NCI-H774 (cell line): ENCODE data around the gene SPEN.
"Not testable (repeated sequence)": the region's sequence is repeated elsewhere in the genome, so short reads cannot be mapped to it uniquely, and the experiment has no call there.

Experiments
- DNase-seq: peaks from one replicate; lab custom pipeline; 2025; lab: John Stamatoyannopoulos, UW

SPEN gene

DNA sequence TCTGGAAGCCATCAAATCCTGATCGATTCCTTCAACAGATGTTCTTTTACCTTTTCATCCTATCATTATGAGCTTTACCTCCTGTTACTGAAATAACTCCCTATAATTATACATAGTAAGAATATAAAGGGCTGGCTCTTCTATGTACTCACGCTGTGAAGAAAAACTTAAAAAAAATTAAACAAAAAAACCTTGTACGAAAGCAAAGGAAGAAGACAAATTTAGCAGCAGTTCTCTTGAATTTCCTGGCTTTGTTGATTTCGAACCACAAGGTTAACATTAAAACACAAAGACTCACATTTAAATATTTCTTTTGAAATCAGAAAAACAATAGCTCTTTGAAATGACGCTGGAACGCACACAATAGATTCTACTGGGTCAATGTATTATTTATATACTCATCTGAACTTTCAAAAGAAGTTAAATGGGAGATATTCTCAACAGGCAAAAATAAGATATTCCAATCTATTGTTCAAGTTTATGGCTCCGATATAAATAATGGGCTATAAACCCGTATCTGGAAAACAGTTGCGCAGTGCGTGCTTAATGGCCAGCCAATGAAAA is 13.6 kb upstream of the SPEN start:
- DNase-seq: no peak

DNA sequence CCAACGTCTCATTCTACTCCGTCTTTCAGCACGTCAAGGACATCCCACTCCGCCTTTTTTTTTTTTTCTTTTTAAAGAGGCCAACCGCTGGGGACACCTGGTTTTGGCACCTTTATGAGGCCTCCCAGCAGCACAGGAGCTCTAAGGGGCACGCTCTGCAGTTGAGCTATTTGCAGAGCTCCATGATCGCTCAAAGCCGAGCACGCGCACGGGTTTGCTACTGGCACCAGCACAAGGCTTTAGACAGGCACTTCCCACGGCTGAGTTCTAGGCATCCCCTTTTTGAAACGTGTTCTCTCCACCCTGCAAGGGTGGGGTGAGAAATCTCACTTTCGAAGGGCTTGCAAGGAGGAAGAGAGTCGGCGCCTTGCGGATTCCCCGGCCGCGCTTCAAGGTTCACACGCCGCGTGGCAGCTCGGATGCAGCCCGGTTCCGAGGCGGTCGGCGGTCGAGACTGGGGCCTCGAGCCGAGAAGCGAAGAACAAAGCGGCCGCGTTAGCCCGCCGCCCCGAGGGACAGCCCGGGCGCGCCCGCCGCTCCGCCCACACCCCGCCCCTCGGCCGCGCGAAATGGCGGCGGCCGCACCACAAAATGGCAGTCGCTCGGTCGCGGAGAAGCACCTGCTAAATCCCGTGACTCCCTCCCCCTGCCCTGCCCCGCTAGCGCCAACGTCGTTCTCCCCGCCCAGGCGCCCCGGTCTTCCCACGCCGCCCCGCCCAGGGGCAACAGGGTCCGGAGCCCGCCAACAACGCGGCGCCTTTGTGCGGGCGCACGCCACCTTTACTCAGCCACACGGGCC is 12.9 kb upstream of the SPEN start:
- peak; percentile 76 for DNase-seq

DNA sequence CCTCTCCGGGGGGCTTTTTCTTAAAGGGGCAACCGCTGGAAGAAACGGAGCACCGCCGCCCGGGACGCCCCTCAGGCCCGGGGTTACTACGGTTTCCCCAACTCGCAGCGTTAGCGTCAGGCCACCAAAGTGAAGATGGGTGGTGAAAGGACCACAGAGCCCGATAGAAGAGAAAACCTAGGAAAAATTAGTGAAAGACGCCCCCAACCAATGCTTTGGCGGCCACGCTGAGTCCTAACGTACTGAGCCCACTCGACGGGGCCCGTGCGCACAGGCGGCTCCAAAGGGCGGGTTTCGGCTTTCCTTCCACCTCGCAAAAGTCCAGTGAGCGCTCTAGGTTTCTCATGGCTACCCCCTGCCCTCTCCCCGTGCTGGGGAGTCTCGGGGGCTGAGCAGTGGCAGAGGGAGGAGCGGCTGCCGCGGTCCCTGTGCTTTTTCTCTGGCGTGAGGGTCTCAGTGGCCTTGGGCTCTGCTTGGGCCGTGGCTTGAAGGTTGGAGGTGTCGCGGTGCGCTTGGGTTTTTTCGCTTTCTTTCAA is 12.2 kb upstream of the SPEN start:
- no peak for DNase-seq

DNA sequence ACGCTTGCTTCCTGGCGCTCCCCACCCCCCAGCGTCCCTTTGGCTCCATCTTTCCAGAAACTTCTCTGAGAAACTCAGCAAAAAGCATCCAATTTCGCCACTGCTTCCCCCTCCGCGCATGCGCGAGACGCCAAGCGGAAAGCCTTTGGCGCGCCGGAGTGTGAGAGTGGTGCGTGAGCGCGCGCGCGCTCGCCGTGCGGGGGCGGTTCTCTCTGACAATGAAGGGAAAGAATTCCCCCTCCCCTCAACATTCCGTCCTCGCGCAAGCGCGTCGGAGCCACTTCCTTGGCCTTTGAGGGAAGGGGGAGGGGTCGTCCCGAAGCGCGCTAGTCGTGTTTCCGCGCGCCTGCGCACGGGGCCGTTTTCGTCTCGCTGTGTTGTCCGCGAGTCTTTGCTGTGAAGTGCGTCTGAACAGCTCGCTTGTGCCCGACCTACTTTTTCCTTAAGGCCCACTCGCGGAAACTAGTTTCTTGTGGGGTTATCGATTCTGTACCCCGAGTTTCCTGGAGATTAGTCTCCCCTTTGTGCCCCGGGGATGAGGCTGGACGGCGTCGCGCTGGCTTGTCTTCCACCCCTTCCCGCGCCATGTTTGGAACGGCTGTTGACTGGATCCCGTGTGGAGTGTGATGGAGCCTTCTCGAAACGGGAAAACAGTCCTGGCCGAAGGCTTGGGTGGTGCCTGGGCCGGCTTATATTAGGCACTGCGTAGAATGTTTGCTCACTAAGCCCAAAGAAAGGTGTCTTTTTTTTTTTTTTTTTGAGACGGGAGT is 11.6 kb upstream of the SPEN start:
- DNase-seq: peak; percentile 92

DNA sequence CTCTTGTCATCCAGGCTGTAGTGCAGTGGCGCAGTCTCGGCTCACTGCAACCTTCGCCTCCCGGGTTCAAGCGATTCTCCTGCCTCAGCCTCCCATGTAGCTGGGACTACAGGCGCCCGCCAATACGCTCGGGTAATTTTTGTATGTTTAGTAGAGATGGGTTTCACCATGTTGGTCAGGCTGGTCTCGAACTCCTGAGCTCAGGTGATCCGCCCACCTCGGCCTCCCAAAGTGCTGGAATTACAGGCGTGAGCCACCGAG is 11.1 kb upstream of the SPEN start:
- not testable (repeated sequence) for DNase-seq

DNA sequence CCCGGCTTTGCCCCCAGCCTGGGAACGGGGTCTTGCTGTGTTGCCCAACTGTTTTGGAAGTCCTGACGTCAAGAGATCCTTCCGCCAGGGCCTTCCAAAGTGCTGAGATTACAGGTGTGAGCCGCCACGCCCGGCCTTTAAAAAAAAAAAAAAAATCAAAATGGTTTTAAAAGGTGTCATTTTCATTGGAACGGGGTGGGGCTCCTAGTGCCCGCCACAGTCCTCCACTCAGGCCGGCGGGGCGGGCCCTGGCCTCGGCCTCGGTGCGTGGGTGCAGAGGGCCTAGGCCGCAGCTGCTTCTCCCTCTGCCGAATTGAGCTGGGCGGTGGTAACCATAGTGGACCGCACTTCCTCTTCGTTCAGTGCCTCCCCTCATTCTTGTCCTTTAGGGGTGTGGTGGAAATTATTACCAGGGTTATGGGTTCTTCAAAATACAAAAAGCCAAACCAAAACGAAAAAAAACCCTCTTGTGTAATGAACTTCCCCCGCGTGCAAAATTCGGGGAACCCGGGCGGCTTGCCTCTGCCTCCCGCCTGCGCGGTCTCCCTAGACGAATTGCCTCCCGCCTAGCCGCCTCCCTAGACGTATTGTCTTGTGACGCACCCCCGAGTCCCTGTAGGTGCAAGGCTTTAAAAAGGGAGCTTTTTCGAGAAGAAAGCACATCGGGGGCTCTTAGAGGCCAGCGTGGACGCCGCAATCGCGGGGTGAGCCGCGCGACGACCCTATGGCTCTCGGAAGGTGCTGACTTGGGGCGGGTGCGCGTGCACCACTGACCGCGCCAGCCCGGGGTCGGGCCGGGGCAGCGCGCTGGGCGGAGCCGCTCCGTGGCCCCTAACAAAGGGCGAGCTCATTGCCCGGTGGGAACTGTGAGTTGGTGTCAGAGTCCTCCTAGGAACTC is 10.5 kb upstream of the SPEN start:
- DNase-seq: no peak

DNA sequence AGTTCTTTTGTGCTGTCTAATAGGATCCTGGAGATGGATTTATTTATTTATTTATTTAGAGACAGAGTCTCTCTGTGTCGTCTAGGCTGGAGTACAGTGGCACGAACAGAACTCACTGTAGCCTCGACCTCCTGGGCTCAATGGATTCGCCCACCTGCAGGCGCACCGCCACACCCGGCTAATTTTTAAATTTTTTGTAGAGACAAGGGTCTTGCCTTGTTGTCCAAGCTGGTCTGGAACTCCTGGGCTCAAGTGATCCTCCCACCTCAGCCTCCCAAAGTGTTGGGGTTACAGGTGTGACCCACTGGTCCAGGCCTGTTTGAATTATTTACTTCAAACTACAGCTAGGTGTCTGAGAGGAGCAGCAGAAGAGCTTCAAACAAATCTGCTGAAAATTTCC is 9.6 kb upstream of the SPEN start:
- no peak for DNase-seq

DNA sequence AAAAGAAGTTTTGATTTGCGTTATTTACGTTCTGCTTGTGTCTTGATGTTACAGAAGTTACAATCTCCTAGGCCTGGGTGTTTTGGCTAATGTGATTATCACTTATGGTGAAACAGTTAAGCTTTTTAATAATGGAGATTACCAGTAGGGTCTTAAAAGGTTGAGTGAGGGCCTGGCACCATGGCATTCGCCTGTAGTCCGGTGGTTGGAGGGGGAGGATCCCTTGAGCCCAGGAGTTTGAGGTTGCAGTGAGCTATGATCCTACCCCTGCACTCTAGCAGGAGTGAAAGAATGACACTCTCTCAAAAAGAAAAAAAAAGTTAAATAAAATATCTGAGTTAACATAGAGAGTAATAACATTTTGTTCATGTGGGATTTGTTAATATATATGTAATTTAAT is 8.8 kb upstream of the SPEN start:
- no peak for DNase-seq

DNA sequence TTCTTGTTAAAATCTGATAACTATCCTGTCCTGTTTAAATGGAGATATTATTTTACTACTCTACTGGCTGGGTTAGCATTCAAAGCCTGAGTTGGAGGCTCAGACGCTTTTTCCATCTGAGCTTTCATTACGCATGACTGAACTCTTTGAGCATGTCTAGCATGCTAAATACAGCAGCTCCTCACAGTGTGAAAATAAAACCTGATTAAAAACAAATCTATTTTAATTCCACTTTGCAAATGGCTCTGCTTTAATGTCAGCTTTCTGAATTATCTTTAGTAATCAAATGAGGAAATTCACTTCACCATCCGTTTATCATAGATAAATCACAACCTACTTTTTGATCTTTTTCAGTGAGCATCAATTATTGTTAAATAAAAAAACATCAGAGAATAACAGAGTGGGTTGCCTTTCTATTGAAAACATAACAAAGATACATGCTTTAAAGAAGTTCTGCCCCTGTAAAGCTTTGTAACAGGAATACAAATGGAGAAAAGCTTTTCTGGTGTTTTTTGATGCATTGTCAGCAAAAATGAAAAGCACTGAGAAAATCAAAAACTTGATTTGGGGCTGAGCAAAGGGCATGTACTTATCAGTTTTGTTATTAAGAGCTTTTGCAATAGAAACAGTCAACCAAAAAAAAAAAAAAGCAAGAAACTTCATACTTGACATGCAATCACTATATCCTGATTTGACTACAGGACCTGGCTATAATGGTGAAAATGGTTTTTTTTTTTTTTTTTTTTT is 3.5 kb upstream of the SPEN start:
- DNase-seq: no peak

DNA sequence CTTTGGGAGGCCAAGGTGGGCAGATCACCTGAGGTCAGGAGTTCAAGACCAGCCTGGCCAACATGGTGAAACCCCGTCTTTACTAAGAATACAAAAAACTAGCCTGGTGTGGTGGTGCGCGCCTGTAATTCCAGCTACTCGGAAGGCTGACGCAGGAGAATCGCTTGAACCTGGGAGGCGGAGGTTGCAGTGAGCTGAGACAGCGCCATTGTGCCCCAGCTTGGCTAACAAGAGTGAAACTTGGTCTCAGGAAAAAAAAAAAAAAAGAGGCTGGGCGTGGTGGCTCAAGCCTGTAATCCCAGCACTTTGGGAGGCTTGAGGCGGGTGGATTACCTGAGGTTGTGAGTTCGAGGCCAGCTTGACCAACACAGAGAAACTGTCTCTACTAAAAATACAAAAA is 1.5 kb upstream of the SPEN start:
- DNase-seq: not testable (repeated sequence)

DNA sequence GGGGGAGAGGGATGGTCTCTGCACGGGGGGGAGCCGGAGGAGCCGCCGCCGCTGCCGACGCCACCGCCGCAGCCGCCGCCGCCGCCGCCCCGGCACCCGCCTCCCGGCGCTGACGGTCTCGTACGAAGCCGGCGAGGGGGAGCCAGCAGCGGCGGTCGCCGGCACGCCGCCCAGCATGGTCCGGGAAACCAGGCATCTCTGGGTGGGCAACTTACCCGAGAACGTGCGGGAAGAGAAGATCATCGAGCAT is 311 bp downstream of the SPEN start:
- DNase-seq: no peak

DNA sequence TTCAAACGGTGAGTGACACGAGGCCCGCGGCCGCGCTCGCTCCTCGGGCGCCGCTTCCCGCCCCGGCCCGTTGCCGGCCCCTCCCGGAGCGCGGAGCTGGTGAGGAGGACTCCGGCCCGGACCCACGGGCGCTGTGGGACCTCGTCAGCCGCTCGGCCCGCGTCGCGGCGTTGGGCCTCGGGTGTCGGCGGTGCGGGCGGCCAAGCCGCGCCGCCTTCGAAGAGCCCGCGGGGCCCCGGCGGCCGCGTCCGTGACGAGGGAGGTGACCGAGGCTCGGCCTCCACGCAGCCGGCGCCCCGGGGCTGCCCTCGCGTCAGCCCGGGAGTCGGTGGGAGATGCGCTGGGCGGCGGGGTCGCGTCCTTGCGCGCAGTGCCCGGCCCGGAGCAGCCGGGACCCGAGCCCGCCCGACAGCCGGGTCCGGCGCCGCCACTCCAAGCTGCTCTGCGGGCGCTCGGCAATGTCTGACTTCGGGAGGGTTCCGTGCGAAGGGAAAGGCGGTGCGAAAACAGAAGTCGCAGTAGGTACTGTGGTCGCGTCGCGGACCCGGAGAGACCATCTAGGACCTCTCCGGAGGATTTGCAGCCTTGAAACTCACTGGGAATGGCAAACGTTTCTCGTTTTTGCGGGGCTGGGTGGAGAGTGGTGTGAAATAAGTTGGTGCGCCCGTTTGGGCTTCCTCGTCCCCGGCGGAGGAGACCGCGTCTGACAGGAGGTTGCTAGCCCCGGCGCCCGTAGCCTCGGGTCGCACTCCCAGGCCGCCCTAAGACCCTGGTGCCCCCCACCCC is 829 bp downstream of the SPEN start:
- no peak for DNase-seq

DNA sequence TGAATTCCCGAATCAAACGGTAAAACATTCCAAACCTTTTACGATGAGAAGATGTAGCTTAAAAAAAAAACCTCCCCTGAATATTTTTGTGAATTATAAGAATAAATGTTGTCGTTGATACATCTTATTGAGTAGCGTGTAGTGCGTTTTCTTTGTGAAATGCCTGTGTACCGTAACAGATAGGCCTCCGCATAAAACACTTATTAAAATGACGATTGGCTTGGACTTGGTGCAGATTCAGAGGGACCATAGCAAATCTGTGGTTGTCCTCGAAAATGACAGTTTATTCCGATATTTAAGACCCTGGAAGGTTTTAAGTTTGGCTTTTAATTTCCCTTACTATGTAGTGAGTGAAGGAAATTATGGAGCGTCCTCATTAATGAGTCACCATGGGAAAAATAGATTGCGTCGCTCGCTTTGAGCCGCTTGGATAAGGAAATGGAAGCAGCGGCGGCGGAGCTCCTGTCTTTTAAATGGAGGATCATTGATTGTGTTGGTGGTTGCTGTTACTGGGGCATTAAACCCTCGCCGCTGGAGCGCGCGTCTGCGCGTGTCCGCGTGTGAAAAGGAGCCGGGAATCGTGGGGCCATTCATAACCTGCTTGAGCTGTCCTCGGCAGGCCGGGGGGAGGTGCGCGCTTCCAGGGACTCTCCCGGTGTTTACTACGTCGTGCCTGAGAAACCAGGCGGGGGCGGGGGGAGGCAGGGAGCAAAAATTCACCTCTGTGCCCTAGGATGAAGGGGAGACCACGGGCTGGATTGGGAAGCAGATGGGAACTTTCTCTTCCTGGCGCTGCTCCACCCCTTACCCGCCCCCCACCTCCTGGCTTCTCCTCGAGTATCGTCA is 1.6 kb downstream of the SPEN start:
- peak; percentile 59 for DNase-seq

DNA sequence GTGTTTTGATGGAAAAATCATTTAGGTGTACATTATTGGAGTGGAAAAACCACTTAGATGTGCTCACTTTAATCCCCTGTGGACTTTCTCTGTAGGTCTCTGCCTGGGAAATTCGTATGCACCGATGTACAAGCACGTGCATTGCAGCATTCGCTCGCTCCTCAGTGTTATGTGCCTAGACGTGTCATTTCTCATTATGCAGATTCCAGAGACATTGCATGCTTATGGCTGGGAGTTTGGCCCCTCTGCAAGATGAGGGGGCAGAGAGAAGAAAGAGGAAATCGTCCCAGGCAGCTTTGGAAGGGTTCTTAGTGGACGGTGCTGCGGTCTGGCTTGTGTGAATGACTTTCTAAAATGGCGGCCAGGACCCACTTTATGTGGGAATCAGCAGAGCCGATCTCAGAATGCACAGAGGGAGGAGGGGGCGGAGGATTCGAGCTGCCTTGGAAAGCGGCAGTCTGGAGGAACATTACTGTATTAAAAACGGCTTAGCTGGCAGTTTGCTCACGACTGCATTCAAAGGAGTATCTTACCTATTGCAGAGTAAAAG is 2.3 kb downstream of the SPEN start:
- peak; percentile 33 for DNase-seq

DNA sequence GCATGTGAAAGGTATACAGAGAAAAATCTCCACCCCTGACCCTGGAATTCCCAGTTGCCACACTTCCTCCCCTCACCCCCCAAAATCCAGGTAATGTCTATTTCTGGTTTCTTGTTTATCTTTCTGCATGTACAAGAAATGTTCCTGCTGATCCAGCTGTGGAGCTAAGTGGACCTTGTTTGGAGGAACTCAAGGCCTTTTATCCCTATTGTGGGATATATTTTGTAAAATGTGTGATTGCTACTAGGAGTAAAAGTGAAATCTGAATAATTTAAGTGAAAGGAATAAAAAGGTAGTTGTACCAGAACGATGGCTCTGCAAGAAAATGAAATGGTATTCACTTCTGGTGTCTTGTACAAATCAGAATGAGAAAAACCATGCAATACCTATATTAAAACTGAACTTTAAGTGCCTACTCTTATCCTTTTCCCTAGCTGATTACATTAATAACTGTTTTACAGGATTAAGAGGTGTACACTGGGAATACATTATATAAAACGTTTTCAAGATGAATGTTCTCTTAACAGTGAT is 3.0 kb downstream of the SPEN start:
- no peak for DNase-seq

DNA sequence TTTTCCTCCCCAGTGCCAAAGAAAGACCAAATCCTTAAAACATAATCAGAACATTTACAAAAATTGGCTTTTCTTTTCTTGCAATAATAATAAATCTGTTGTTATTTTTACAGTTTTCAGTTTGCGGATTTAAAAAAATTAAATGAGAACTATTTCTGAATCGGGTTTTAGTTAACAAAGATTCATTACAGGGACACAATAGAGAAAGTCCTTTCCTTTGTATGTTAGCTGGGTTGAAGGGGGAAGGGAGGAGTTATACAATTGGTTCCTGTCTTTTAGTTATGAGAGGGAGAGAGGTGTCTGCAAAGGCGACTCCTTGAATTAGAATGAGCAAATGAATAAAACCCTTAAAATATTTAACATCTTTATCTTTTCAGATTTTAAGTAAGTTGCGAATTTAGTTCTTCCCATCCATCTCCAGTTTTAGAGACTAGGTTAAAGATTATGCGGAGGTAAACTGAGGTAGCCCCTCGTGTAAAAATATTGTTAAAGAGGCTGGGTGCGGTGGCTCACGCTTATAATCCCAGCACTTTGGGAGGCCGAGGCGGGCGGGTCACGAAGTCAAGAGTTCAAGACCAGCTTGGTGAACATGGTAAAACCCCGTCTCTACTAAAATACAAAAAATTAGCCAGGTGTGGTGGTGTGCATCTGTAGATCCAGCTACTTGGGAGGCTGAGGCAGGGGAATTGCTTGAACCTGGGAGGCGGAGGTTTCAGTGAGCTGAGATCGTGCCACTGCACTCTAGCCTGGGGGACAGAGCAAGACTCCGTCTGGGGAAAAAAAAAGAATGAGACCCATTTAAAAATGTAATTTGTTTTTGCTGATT is 3.9 kb downstream of the SPEN start:
- no peak for DNase-seq

DNA sequence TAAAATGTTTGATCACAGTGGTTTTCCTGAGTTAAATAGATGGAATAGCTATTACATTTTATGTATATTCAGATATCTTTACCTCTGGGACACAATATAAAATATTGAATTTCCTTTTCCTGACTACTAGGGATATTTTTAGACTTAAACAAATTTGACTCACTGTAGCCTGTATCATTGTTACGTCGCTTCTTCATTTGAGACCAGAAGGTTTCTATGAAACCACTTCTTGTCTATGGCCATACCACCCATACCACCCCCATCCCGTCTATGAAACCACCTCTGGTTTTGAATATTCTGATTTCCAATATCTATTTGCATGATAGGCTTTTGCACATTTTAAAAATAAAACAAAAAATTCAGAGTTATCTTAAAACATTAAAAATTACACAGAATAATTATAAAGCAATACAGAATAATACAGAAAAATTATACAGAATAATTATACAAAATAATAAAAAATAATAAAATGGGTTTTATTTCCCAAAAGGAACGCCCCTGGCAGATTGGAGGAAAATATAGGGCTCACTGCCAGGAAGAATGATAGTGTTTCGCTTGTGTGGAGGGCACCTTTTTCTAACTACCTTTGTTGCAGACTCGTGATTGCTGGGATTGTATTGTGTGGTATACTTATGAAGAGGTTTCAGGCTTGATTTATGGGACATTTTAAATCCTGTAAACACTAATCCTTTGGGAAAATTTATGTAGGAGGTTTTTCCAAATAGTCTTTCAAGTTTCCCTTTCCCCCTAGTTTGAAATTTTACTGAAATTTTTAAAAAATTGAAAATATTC is 4.7 kb downstream of the SPEN start:
- no peak for DNase-seq

DNA sequence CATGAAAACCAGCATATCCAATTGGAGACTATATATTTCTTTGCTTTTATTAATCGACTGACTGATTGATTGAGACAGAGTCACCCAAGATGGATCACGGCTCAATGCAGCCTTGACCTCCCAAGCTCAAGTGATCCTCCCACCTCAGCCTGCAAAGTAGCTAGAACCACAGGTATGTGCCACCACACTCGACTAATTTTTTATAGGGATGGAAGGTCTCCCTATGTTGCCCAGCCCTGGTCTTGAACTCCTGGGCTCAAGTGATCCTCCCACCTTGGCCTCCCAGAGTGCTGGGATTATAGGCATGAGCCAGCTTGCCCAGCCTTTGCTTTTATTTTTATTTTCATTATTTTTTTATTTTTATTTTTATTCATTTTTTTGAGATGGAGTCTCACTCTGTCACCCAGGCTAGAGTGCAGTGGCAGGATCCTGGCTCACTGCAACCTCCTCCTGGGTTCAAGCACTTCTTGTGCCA is 5.4 kb downstream of the SPEN start:
- no peak for DNase-seq
